Esophagus squamous epithelium (tissue), 4 donors: Measurements from ENCODE around the gene ADAM10.

Experiments used
- CTCF ChIP-seq, 6 experiments: fragments of 450-650 bp in 4 of 6; fragments of 200-600 bp in 2 of 6; sonication (generic) in 2 of 6; IDR thresholded peaks; one replicate each; pipeline ENCODE4 v1.5.1; 2016 to 2019; ENCODE audit warnings: antibody characterized with exemption in 6 of 6, mild to moderate bottlenecking in 4 of 6, moderate library complexity in 4 of 6
- POLR2A ChIP-seq, 4 donors: fragments of 450-650 bp; IDR thresholded peaks; one replicate each; pipeline ENCODE4 v1.6.1; 2017; ENCODE audit warnings: antibody characterized with exemption in 4 of 4, mild to moderate bottlenecking in 4 of 4, moderate library complexity in 3 of 4

GRCh38 chr15:58588096-58588495, 161.4 kb downstream of the ADAM10 start:
- TF ChIP-seq CTCF (IDR thresholded peaks at IDR 0.05), result no peak
- no peak for TF ChIP-seq POLR2A (IDR thresholded peaks at IDR 0.05)
